Stimulated activated CD4-positive, alpha-beta T cell treated with anti-CD3 and anti-CD28 coated beads, Interleukin-15, amount 100 ng/mL, for 24 hours (primary cell): Measurements from ENCODE around the gene GRM7.

ENCODE experiments used
- DNase-seq: peaks from one replicate; pipeline ENCODE4 v3.0.0-alpha.2; 2020

GRM7 gene

GRCh38 chr3:7160689-7161088, 299.8 kb downstream of the GRM7 start:
- DNase-seq = no peak

DNA sequence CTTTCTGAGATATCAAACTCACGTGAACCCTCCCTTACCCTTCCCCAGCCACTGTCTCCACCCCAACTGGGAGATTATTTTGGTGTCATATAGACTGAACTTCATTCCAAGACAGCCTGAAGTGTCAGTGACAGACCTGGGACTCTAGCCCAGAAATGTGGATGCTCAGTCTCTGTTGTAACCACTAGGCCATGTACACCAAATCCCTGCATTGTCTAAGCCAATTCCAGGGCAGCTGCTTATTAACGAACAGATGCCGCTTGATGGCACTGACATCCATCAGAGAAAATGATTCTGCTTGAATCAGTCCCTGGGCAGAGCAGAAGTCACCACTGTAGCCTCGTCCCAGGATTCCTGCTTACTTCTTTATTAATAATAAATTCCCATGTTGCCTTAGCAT, 305.5 kb downstream of the GRM7 start:
- DNase-seq = no peak

DNA sequence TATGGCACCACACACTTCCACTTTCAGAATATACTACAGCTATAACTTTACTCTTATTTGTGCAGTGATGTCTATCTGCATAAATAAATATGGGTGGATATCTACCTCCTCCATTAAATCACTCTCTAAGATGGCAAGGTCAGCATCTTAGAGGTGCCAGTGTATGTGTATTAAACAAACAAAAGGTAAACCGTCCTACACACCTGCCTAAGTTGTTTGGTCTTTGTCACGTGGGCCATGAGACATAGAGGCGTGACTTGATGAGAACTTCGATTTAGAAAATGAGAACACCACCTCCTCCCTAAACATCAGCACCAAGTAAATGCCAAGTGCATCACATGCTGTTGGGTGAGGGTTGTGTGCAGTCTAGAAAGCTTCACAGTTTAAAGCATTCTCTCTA, 310.6 kb downstream of the GRM7 start:
- DNase-seq = no peak

GRCh38 chr3:7172996-7173395, 312.1 kb downstream of the GRM7 start:
- DNase-seq = no peak

DNA sequence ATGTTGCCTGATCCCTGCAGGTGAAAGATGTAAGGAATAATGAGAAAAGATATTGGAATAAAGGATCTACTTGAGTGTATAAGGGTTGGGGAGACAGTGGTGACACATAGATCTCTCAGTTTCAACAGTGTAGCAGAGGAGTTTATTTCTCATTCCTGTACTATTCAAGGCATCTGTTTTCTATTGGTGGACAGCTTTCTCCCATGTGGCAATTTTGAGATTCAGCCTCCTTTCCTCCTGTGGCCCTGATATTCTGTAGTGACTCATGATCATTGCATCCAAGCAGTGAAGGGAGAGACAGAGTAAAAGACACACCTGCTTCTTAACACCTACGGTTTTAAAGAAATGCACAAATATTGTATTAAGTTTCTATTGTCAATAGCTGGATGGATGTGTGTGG, 327.6 kb downstream of the GRM7 start:
- DNase-seq = no peak

DNA sequence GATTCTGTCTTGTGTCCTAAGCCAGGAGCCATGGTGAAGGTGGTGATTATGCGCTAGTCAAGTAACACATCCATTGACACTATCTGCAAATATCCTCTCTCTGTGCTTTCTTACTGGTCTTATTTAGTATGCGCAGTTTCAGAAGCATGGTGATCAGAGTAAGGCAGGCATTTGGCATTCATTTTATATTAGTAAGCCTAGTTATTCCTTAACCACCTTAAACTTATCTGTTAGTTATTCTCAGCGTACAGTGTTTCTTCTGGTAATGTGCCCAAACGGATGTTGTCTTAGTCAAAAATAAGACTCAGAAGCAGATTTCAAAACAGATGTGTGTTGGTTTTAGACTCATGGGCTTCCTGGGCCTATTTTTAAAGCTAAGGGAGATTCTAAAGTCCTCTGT, 329.2 kb downstream of the GRM7 start:
- no peak for DNase-seq

- no peak for DNase-seq
These were observed 332.4 kb downstream of the GRM7 start for GRCh38 chr3:7193269-7193668.

- no peak for DNase-seq
These were observed 333.3 kb downstream of the GRM7 start for GRCh38 chr3:7194071-7194835.

DNA sequence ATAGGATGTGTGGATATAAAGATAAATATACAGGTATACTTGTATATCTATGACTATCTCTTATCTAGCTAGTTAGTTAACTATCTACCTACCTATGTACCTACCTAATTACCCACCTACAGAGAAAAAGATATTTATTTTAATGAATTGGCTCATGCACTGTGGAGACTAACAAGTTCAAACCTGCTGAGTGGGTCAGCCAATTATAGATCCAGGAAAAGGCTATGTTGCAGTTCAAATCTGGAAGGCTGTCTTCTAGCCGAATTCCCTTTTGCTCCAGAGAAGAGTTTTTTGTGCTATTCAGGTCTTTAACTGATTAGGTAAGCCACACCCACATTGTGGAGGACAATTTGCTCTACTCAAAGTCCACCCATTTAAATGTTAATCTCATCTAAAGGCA, 335.0 kb downstream of the GRM7 start:
- DNase-seq = no peak

GRCh38 chr3:7201784-7202183, 340.9 kb downstream of the GRM7 start:
- DNase-seq = no peak

DNA sequence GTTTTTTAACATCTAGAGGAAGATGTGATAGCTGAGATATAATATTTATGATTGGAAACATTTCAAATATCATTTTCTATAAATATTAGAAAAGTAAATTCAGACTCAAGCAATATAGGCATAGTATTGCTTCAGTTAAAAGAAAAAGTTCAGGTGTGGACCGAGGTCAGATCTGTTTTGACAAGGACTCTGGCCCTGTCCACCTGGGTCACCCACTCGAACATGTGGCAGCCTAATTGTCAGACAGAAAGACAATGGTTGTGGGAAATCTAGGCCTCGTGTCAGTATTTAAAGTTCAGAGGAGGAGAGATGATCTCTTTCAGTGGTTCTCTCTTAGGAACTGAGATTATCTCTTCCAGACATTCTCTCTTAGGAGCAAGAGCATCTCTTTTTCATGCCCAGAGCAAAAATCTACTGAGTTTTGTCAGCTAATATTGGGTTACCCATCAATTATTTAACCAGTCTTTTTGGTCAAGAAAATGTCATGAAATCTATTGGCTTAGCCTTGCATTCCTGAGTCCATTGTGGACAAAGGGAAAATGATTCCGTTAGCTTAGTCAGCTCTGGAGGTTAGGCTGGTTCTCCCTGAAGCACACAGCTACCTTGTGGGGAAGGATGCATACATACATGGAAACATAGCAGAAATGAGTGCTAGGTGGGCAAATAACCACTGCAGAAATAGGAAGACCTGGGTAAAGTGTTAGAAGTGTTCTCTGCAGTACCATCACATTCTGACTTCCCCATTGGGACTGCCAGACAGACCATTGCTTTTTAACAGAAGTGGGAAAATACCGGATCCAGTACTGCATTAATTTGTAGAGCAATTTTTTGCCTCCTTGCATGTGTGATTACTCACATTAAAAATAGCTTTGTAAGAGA, 343.3 kb downstream of the GRM7 start:
- DNase-seq = no peak

- no peak for DNase-seq
These were observed 343.9 kb downstream of the GRM7 start for GRCh38 chr3:7204848-7205156.

DNA sequence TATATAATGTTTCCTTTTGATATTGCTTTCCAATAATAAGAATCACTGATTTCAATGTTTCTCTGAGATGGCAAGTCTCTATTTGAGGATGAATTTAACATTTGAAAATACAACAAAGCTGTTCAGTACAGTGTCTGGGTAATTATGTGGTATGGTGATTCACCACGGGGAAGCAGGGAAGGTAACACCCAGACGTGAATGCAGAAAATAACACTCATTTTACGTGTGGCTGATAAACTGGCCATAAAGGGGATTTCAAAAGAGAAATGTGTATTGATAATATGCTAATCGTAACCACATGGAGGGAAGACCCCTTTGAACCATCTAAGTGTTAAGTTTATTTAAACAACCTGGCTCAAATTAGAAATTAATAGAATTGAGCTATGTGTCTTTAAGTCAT, 344.6 kb downstream of the GRM7 start:
- DNase-seq = no peak

DNA sequence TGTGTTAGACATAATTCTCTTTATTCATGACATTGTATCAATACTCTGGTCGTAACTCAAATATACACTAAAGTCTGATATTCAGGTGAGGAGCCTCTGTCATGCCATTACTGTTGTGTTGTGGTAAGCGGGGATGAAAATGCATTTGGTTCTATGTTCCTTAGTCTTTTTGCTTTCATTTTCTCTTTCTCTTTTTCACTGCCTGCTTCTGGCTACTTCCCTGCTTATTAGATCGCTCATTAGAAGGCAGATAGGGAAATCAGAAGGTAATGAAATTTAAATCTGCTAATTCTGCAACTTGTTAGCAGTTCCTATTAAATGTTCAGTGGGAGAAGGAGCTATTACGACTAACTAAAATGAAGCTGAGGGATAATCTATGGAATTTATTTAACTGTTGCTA, 345.0 kb downstream of the GRM7 start:
- DNase-seq = no peak

DNA sequence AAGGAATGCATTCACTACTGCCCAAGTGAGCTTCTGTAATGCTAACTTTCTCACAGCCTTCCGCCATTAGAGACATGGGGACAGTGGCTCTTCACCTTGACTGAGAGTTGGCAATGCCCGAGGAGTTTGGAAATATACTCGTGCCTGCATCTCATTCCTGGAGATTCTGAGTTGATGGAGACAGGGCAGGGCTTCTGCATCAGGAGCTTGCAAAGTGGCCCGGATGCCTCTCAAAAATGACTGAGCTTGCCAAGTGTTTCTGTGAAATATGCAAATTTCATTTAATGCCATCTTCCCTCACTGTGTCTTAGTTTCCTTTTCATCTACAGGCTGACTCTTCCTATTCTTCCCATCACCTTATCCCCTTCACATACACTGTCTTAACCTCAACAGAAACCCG, 346.2 kb downstream of the GRM7 start:
- no peak for DNase-seq

DNA sequence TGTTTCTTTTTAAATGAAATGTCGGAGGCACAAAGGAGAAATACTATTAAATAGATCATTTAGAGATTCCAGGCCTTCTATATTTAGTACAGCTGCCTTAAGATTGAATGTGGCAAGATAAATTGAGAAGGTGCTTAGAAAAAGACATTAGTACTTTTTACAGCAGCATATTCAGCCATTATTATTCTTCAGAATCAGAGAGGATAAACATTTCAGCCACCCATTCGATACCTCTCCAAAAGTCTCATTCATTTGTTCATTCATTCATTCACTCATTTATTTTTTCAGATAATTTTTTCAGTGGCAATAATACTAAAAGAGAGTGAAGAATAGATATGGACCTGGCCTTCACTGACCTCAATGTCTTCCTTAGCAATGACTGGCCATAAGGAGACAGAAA, 347.0 kb downstream of the GRM7 start:
- DNase-seq = no peak

DNA sequence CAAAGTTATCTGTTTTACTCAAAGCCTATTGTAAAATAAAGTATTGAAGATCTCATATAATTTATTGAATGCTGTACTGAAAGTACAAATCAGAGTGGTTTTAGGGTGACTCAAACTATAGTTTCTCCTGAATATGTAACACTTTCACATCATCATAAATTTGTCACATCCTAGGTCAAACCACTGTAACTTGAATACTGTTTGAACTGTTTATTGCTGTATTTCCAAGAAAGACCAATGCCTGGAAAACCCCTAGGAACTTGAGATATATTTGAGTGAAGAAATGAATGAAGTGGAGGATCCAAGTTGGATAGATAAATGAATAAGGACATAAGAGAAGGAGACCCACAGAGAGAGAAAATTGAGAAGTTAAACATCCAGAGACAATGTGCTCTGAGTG, 348.2 kb downstream of the GRM7 start:
- no peak for DNase-seq

DNA sequence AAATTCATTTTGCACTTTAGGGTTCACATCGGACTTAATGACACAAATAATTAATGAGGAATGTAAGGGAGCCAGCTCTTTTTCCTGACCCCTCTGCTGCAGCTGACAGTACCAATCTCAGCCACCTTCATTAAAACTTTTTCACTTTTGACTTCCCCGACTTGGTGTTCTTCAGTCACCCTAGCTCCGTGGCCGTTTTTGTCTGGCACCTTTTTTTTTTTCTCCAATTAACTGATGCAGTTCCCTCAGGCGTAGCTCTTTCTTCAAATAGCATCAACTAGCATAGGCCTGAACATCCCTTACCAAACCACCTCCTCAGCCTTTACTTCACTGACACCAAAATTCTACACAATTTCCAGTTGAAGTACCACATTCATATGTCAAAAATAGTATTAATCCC, 350.8 kb downstream of the GRM7 start:
- no peak for DNase-seq

DNA sequence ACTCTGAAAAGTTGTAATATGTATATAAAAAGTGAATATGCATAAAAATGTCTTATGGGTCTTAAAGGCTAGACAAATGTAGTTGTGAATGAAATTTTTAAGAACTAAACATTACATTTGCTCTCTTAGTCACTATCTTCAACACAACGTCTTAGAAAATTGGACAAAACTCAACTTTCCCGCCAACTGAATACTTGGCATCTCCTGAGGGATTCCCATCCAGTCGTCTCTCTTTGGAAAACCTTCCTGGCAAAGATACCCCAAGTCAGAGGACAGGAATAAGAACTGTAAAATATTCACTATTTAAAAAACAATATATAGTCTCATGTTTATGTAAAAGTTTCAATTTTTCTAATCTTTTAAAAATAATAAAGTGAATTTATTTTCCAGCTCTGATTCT, 354.8 kb downstream of the GRM7 start:
- no peak for DNase-seq

GRCh38 chr3:7226393-7226792, 365.5 kb downstream of the GRM7 start:
- no peak for DNase-seq

- no peak for DNase-seq
These were observed 377.8 kb downstream of the GRM7 start for GRCh38 chr3:7238565-7239295.

- no peak for DNase-seq
These were observed 380.8 kb downstream of the GRM7 start for GRCh38 chr3:7241584-7242302.

DNA sequence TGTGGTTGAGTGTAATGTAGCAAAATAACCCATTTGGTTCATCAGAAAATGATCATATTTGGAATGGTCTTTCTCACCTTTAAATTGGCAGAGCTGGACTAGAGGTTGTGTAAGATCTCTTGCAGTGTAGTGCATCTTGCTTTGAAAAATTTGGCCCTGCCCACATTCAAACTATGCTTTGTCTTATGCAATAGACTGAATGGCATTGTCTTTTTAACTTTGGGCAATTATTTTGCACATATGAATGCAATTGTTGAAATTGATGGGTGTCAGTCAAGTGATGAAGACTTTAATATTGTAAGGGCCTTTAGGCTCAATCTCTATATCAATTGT, 381.4 kb downstream of the GRM7 start:
- DNase-seq = no peak
